ENCODE results near the gene MYL7. TPM values are rescaled to one million over a fixed set of nuclear protein-coding genes. Genes with fewer than 3 reads are reported as not detected.

MYL7 gene
- total and polyA plus RNA-seq, 2 of the 13 experiments (the other 11 are each of a cell fraction or from before 2014, with no cell fraction given): 1.8 TPM; not detected in 1

- TF ChIP-seq ZNF280D (CRISPR knock-in tag; IDR thresholded peaks at IDR 0.05) (no peak), THAP11 (CRISPR knock-in tag; IDR thresholded peaks at IDR 0.05) (no peak), NFATC3 (CRISPR knock-in tag; IDR thresholded peaks at IDR 0.05) (no peak), ZNF280B (CRISPR knock-in tag; IDR thresholded peaks at IDR 0.05; ENCODE audit: borderline replicate concordance) (no peak), IKZF5 (CRISPR knock-in tag; IDR thresholded peaks at IDR 0.05) (no peak)
- in situ Hi-C loops (cut with HindIII; ENCODE audit: extremely low pct_ligation_motif_present, low pct_unique_long_range_greater_than_20kb): no loop called here
- no peak for DNase-seq (ENCODE audit: low spot score)
- no peaks in the 10 kb centered on the region for H4K20me1 ChIP-seq (ENCODE audit: insufficient read depth, low read length)
- H3K27me3 ChIP-seq (ENCODE audit: control insufficient read depth in 1 of 2, insufficient read depth in 2 of 2, low read length in 2 of 2): peaks cover 3 to 21% of the 10 kb centered on the region in 2 experiments; a peak in 3 of 5 replicates
- WGBS (ENCODE audit: low lambda C conversion rate): 33% methylated on average over 1 of the region's 16 CpGs
- peaks cover 8 to 19% of the 10 kb centered on the region in 2 experiments; a peak in 4 of 5 replicates for H3K36me3 ChIP-seq (replicated peaks in 1 of 2; ENCODE audit: control insufficient read depth in 1 of 2, insufficient read depth in 2 of 2, low read length in 2 of 2)
- no peak overlapping the region for H3K4me2 ChIP-seq (ENCODE audit: low read depth, low read length)
- no peak overlapping the region for H3K9ac ChIP-seq (ENCODE audit: insufficient read depth, low read depth, low read length)
- no peak for FAIRE-seq
- ChIA-PET POLR2A (no interaction called here), CTCF (ENCODE audit: low intra/inter-chr PET ratio, low total read pairs) (no interaction called here)
- no peaks in the 10 kb centered on the region for H3K4me1 ChIP-seq (ENCODE audit: insufficient read depth, low read length)
- no peaks in the 10 kb centered on the region for H3K79me2 ChIP-seq (ENCODE audit: insufficient read depth, low read length)
- H3K4me3 ChIP-seq (replicated peaks in 1 of 3; ENCODE audit: insufficient read depth in 1 of 3, low read depth in 2 of 3, low read length in 3 of 3): no peak overlapping the region
- intact Hi-C loops (cut with micrococcal nuclease; ENCODE audit: unreplicated experiment): no loop called here
- ATAC-seq: peak; percentile 8; the same call in 2 of the 3 replicates
- H3K9me3 ChIP-seq (ENCODE audit: low read length): no peaks in the 10 kb centered on the region
- no peak overlapping the region for H3K27ac ChIP-seq (ENCODE audit: extremely low read length, insufficient read depth, low read length)
- no peak overlapping the region for H2AFZ ChIP-seq (ENCODE audit: low read length)
- no TSS peak for BruUV-seq (replicated peaks)
These were observed 29.4 kb downstream of the MYL7 start for GRCh38 chr7:44111761-44112160.
